OCI-LY7 (cell line): ENCODE data around the gene USP35. TPM values are rescaled to one million over a fixed set of nuclear protein-coding genes. Genes with fewer than 3 reads are reported as not detected.

Experiments used
- BruUV-seq: library from RNA; stranded (reverse); fragments of 400-500 nt; replicated peaks from 2 replicates; lab custom pipeline; 2021; lab: Mats Ljungman, UMichigan
- CTCF ChIA-PET: fragments of 300-600 bp; sonication (Branson Sonifier 250); formaldehyde crosslinking; loops from one replicate; lab custom pipeline; 2022; ENCODE audit warnings: antibody characterized with exemption; ENCODE audit not compliant: unreplicated experiment; lab: Charles Lee
- POLR2A ChIA-PET: fragments of 300-600 bp; sonication (Branson Sonifier 250); formaldehyde crosslinking; loops from one replicate; lab custom pipeline; 2022; ENCODE audit warnings: antibody characterized with exemption; lab: Charles Lee
- DNase-seq: peaks from one replicate; pipeline ENCODE4 v3.0.0-alpha.2; 2015; ENCODE audit warnings: low spot score
- H2AFZ ChIP-seq: fragments of 200-600 bp; sonication (generic), shearing (Covaris generic); 2 replicates; pipeline ENCODE4 v1.6.1; 2014; ENCODE audit warnings: mild to moderate bottlenecking, antibody characterized with exemption, low read length, moderate library complexity
- H3K27ac ChIP-seq: fragments of 200-600 bp; sonication (generic); 2 replicates; pipeline ENCODE4 v1.5.1; 2014; ENCODE audit warnings: mixed run types, low read depth, mild to moderate bottlenecking, moderate library complexity, low read length, inconsistent platforms; ENCODE audit not compliant: poor library complexity, severe bottlenecking
- H3K36me3 ChIP-seq: fragments of 200-600 bp; sonication (generic); 2 replicates; pipeline ENCODE4 v1.6.1; 2014; ENCODE audit warnings: mild to moderate bottlenecking, antibody characterized with exemption, low read length, moderate library complexity, mixed read lengths; ENCODE audit not compliant: insufficient read depth
- H3K4me1 ChIP-seq: fragments of 200-600 bp; sonication (generic); 2 replicates; pipeline ENCODE4 v1.5.1; 2014; ENCODE audit warnings: mild to moderate bottlenecking, low read length; ENCODE audit not compliant: insufficient read depth, poor library complexity, severe bottlenecking
- H3K4me2 ChIP-seq: fragments of 200-600 bp; sonication (generic); 2 replicates; pipeline ENCODE4 v1.6.1; 2014; ENCODE audit warnings: mild to moderate bottlenecking, low read length
- H3K4me3 ChIP-seq: fragments of 200-600 bp; sonication (generic); 2 replicates; pipeline ENCODE4 v1.5.1; 2014; ENCODE audit warnings: mild to moderate bottlenecking, low read depth, low read length; ENCODE audit not compliant: poor library complexity, severe bottlenecking
- H3K79me2 ChIP-seq: fragments of 200-600 bp; sonication (generic); 2 replicates; pipeline ENCODE4 v1.6.1; 2016; ENCODE audit warnings: low read depth, mild to moderate bottlenecking, low read length, moderate library complexity, mixed read lengths; ENCODE audit not compliant: insufficient read depth
- H3K9me2 ChIP-seq: fragments of 200-600 bp; sonication (generic); 2 replicates; pipeline ENCODE4 v1.6.1; 2016; ENCODE audit warnings: mild to moderate bottlenecking, low read length, mixed read lengths; ENCODE audit not compliant: insufficient read depth
- H3K9me3 ChIP-seq: fragments of 200-600 bp; sonication (generic); 2 replicates; pipeline ENCODE4 v1.6.1; 2014; ENCODE audit warnings: mild to moderate bottlenecking, mixed run types, low read length, mixed read lengths
- H4K20me1 ChIP-seq: fragments of 200-600 bp; sonication (generic); 2 replicates; pipeline ENCODE4 v1.6.1; 2014; ENCODE audit warnings: mild to moderate bottlenecking, antibody characterized with exemption, low read length, moderate library complexity, mixed read lengths; ENCODE audit not compliant: insufficient read depth
- CTCF ChIP-seq: fragments of 200-600 bp; sonication (generic); conservative IDR thresholded peaks from 2 replicates; pipeline ENCODE4 v1.5.1; 2014; ENCODE audit warnings: mild to moderate bottlenecking, antibody characterized with exemption, low read length, moderate library complexity, mixed read lengths
- EZH2phosphoT487 ChIP-seq: fragments of 200-600 bp; sonication (generic); IDR thresholded peaks from 2 replicates; pipeline ENCODE4 v1.6.1; 2018; ENCODE audit warnings: low read depth, borderline replicate concordance, mild to moderate bottlenecking, mixed run types, antibody characterized with exemption, low read length, moderate library complexity, mixed read lengths
- intact Hi-C: fragments of 100-400 bp; cut with micrococcal nuclease; formaldehyde crosslinking; loops from one replicate; pipeline ENCODE4 v1.10.0; 2022; ENCODE audit not compliant: unreplicated experiment
- total RNA-seq, 2 experiments: library from RNA; depleted of rRNA in 1 of 2; stranded (reverse); fragments of >200 nt in 1 of 2; shearing (Covaris generic) in 1 of 2; gene quantifications; 2 replicates each; pipeline ENCODE4 v1.2.3, GENCODE V29; 2014 to 2022

Gene USP35
- total RNA-seq, 2 experiments from 2014 or later, result 3.2 to 4.9 TPM

- intact Hi-C loops, result loop anchor here (2.0 kb wide), 3 partner anchors 186 to 358 kb away; no protein-coding TSS in a partner anchor
- Histone ChIP-seq H3K4me1 (peaks cover 33% of the 10 kb centered on the region), H3K9me3 (no peaks in the 10 kb centered on the region), H3K36me3 (no peaks in the 10 kb centered on the region), H3K79me2 (no peaks in the 10 kb centered on the region), H3K9me2 (no peaks in the 10 kb centered on the region), H3K27ac (no peak overlapping the region), H3K4me2 (peak overlapping the region; percentile 54), H3K4me3 (no peak overlapping the region), H2AFZ (peak overlapping the region; percentile 38; the same call in 1 of the 2 replicates), H4K20me1 (no peaks in the 10 kb centered on the region)
- CTCF ChIA-PET, result interaction anchor here (0.9 to 1.4 kb wide), 2 partner anchors 24 to 336 kb away, joined by 3 read pairs; no protein-coding TSS in a partner anchor
- peak; percentile 80 for DNase-seq
- POLR2A ChIA-PET, result interaction anchor here (0.5 to 0.6 kb wide), 2 partner anchors 188 to 310 kb away, joined by 3 to 6 read pairs; no protein-coding TSS in a partner anchor
- TF ChIP-seq CTCF (peak; percentile 84), EZH2phosphoT487 (no peak)
- BruUV-seq, result no TSS peak
Observed at GRCh38 chr11:78228467-78228866, 39.7 kb downstream of the USP35 start.

GRCh38 chr11:78229106-78229505, 40.4 kb downstream of the USP35 start:
- Histone ChIP-seq H3K4me1 (peaks cover 26% of the 10 kb centered on the region), H3K9me3 (no peaks in the 10 kb centered on the region), H4K20me1 (no peaks in the 10 kb centered on the region), H2AFZ (no peak overlapping the region), H3K27ac (no peak overlapping the region), H3K9me2 (no peaks in the 10 kb centered on the region), H3K79me2 (no peaks in the 10 kb centered on the region), H3K4me2 (no peak overlapping the region), H3K36me3 (no peaks in the 10 kb centered on the region), H3K4me3 (no peak overlapping the region)
- DNase-seq, result no peak
- ChIA-PET CTCF (no interaction called here), POLR2A (interaction anchor here (0.6 kb wide), 1 partner anchor 141 kb away, joined by 3 read pairs; no protein-coding TSS in a partner anchor)
- intact Hi-C loops, result loop anchor here (2.0 kb wide), 3 partner anchors 186 to 358 kb away; no protein-coding TSS in a partner anchor
- no TSS peak for BruUV-seq
- TF ChIP-seq CTCF (no peak), EZH2phosphoT487 (no peak)

DNA sequence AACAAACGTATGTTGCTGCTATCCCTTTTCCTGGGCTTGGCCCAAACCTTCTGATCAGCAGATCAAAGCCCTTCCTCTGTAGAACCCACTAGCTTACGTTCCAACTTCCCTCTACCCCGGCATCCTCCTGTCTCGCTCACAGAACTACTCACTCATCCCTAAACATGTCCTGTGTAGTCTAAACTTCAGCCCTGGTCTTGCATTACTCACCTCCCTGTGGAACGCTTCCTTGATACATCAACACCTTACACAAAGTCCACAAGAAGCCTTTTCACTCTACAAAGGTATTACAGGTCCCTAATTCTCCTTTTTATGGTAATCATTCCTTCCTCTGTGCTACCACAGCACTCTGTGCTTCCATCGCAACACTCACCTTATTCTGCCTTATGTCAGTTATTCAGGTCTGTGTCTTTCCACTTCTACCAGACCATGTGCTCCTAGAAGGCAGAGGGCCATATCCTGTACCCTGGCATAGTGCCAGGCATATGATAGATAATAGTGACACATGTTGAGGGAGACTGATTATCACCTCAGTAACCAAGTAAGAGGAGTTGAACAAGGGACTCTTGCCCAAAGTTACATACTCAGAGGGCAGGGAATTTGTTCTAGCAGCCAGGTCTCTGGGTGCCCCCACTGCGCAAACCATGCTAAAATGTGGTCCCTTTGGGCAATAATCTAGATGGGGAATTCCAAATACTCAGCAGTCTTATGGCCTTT, 41.6 kb downstream of the USP35 start:
- peaks cover 20% of the 10 kb centered on the region for H3K4me1 ChIP-seq
- no peaks in the 10 kb centered on the region for H3K9me3 ChIP-seq
- H3K27ac ChIP-seq, result no peak overlapping the region
- DNase-seq, result no peak
- no peak overlapping the region for H2AFZ ChIP-seq
- POLR2A ChIA-PET, result interaction anchor here (0.6 kb wide), 1 partner anchor 121 kb away, joined by 3 read pairs; no protein-coding TSS in a partner anchor
- H4K20me1 ChIP-seq, result no peaks in the 10 kb centered on the region
- no peak overlapping the region for H3K4me2 ChIP-seq
- no peaks in the 10 kb centered on the region for H3K9me2 ChIP-seq
- H3K4me3 ChIP-seq, result no peak overlapping the region
- no TSS peak for BruUV-seq
- intact Hi-C loops, result no loop called here
- H3K79me2 ChIP-seq, result no peaks in the 10 kb centered on the region
- TF ChIP-seq EZH2phosphoT487 (no peak), CTCF (no peak)
- CTCF ChIA-PET, result no interaction called here
- H3K36me3 ChIP-seq, result no peaks in the 10 kb centered on the region
